Peyer's patch (tissue), 4 donors: ENCODE data around the gene CNTNAP2. TPM values are rescaled to one million over a fixed set of nuclear protein-coding genes. Genes with fewer than 3 reads are reported as not detected.

ENCODE experiments used
- DNase-seq, 3 donors: peaks; one replicate each; pipeline ENCODE4 v3.0.0-alpha.2; 2017 to 2019
- H3K27ac ChIP-seq, 4 donors: fragments of 200-600 bp; sonication (generic); one replicate each; pipeline ENCODE4 v1.5.1; 2016 to 2019
- H3K27me3 ChIP-seq, 2 donors: fragments of 200-600 bp; sonication (generic); one replicate each; pipeline ENCODE4 v1.5.1; 2019
- H3K36me3 ChIP-seq, 3 donors: fragments of 200-600 bp; sonication (generic); one replicate each; pipeline ENCODE4 v1.5.1; 2016 to 2019
- H3K4me1 ChIP-seq, 4 donors: fragments of 200-600 bp; sonication (generic); one replicate each; pipeline ENCODE4 v1.5.1; 2016 to 2019
- H3K4me3 ChIP-seq, 4 donors: fragments of 200-600 bp; sonication (generic); 1 replicate in 3 of 4; 2 replicates in 1 of 4; pipeline ENCODE4 v1.5.1; 2016 to 2019; ENCODE audit warnings: mild to moderate bottlenecking in 1 of 4
- H3K9me3 ChIP-seq, 4 donors: fragments of 200-600 bp; sonication (generic); one replicate each; pipeline ENCODE4 v1.5.1; 2016 to 2019; ENCODE audit warnings: mild to moderate bottlenecking in 1 of 4
- CTCF ChIP-seq, 6 experiments: fragments of 450-650 bp in 4 of 6; fragments of 200-600 bp in 2 of 6; sonication (generic) in 1 of 6; IDR thresholded peaks; one replicate each; pipeline ENCODE4 v1.5.1; 2017 to 2019; ENCODE audit warnings: antibody characterized with exemption in 6 of 6, mild to moderate bottlenecking in 3 of 6, moderate library complexity in 1 of 6
- POLR2A ChIP-seq, 2 donors: fragments of 450-650 bp; IDR thresholded peaks; one replicate each; pipeline ENCODE4 v1.5.1; 2017; ENCODE audit warnings: antibody characterized with exemption in 2 of 2, mild to moderate bottlenecking in 2 of 2, moderate library complexity in 2 of 2
- total RNA-seq, 4 donors: library from RNA; depleted of rRNA; stranded (reverse); fragments of >200 nt; gene quantifications; one replicate each; pipeline ENCODE4 v1.1.0, GENCODE V29; 2016

The CNTNAP2 gene
- total RNA-seq, 4 donors from 2014 or later: 1.5 to 4.9 (median 3.6) TPM

DNA sequence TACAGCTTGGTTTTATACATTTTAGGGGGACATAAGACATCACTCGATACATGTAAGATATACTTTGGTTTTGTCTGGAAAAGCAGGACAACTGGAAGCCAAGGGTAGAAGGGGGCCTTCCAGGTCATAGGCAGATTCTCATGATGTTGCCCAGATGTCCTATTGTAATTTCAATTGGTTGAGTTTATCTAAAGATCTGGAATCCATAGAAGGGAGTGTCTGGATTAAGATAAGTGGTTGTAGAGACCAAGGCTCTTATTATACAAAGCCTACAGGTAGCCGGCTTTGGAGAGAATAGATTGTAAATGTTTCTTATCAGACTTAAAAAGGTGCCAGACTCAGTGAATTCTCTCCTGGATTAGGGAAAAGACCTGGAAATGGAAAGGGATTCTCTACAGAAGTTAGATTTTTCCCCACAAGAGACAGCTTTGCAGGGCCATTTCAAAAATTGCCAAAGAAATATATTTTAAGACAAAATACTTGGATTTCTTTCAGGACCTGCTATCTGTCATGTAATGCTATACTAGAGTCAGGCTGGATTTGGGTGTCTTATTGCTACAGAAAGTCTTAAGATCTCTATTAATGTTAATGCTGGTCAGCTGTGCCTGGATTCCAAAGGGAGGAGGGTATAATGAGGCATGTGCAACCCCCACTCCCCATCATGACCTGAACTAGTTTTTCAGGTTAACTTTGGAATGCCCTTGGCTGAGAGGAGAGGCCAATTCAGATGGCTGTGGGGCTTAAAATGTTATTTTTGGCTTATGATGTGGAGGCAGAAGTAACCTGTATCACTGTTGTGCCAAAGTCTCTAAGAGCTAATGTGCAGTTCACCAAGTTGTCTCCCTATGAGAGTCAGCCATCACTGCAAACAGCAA is 1962.8 kb downstream of the CNTNAP2 start:
- Histone ChIP-seq H3K27ac (no peak overlapping the region), H3K4me1 (no peaks in the 10 kb centered on the region), H3K27me3 (no peaks in the 10 kb centered on the region), H3K36me3 (no peaks in the 10 kb centered on the region), H3K9me3 (no peaks in the 10 kb centered on the region), H3K4me3 (no peak overlapping the region)
- no peak for DNase-seq
- no peak for TF ChIP-seq CTCF (IDR thresholded peaks at IDR 0.05)
- no peak for TF ChIP-seq POLR2A (IDR thresholded peaks at IDR 0.05)

- Histone ChIP-seq H3K27me3 (no peaks in the 10 kb centered on the region), H3K4me1 (no peaks in the 10 kb centered on the region), H3K4me3 (no peak overlapping the region), H3K27ac (no peak overlapping the region), H3K36me3 (no peaks in the 10 kb centered on the region), H3K9me3 (no peaks in the 10 kb centered on the region)
- no peak for DNase-seq
- TF ChIP-seq POLR2A (IDR thresholded peaks at IDR 0.05) (no peak), CTCF (IDR thresholded peaks at IDR 0.05) (no peak)
These were observed 1966.8 kb downstream of the CNTNAP2 start for GRCh38 chr7:148083448-148083847.

- H3K9me3 ChIP-seq: no peaks in the 10 kb centered on the region
- H3K4me3 ChIP-seq: no peak overlapping the region
- H3K4me1 ChIP-seq: no peaks in the 10 kb centered on the region
- no peak overlapping the region for H3K27ac ChIP-seq
- TF ChIP-seq POLR2A (IDR thresholded peaks at IDR 0.05) (no peak), CTCF (IDR thresholded peaks at IDR 0.05) (peak in 3 of 6 experiments; percentile 22 to 26 (median 26))
- no peaks in the 10 kb centered on the region for H3K27me3 ChIP-seq
- no peaks in the 10 kb centered on the region for H3K36me3 ChIP-seq
- no peak for DNase-seq
These were observed 1967.5 kb downstream of the CNTNAP2 start for GRCh38 chr7:148084138-148084537.

- TF ChIP-seq POLR2A (IDR thresholded peaks at IDR 0.05) (no peak), CTCF (IDR thresholded peaks at IDR 0.05) (no peak)
- Histone ChIP-seq H3K4me3 (no peak overlapping the region), H3K4me1 (no peaks in the 10 kb centered on the region), H3K36me3 (no peaks in the 10 kb centered on the region), H3K27ac (no peak overlapping the region), H3K27me3 (no peaks in the 10 kb centered on the region), H3K9me3 (no peaks in the 10 kb centered on the region)
- no peak for DNase-seq
These were observed 1975.3 kb downstream of the CNTNAP2 start for GRCh38 chr7:148091882-148092281.

- H3K9me3 ChIP-seq: no peaks in the 10 kb centered on the region
- H3K4me3 ChIP-seq: no peak overlapping the region
- DNase-seq: no peak
- no peaks in the 10 kb centered on the region for H3K27me3 ChIP-seq
- TF ChIP-seq CTCF (IDR thresholded peaks at IDR 0.05): no peak
- TF ChIP-seq POLR2A (IDR thresholded peaks at IDR 0.05): no peak
- no peak overlapping the region for H3K27ac ChIP-seq
- no peaks in the 10 kb centered on the region for H3K36me3 ChIP-seq
- no peaks in the 10 kb centered on the region for H3K4me1 ChIP-seq
These were observed 1977.0 kb downstream of the CNTNAP2 start for GRCh38 chr7:148093375-148094166.
